Lower leg skin (tissue), 4 donors: ENCODE data around the gene S100A1. TPM values are rescaled to one million over a fixed set of nuclear protein-coding genes. Genes with fewer than 3 reads are reported as not detected.

ENCODE experiments used
- DNase-seq, 2 donors: peaks; one replicate each; pipeline ENCODE4 v3.0.0-alpha.2; 2019; ENCODE audit warnings: low spot score in 2 of 2
- H3K4me3 ChIP-seq: fragments of 200-600 bp; sonication (generic); 2 replicates; pipeline ENCODE4 v1.5.1; 2017; ENCODE audit warnings: mild to moderate bottlenecking, low read depth; ENCODE audit not compliant: poor library complexity, severe bottlenecking
- POLR2A ChIP-seq, 2 donors: fragments of 450-650 bp; IDR thresholded peaks; one replicate each; pipeline ENCODE4 v1.6.1; 2016 to 2017; ENCODE audit warnings: antibody characterized with exemption in 2 of 2, mild to moderate bottlenecking in 1 of 2, moderate library complexity in 1 of 2
- WGBS, 2 donors: methylation state at CpG; one replicate each; pipeline ENCODE4 v1.1.5; 2018; 5-methylcytosine and 5-hydroxymethylcytosine counted together
- intact Hi-C: fragments of 100-400 bp; cut with DNase I; formaldehyde crosslinking; loops from one replicate; pipeline ENCODE4 v1.15.0; 2023; ENCODE audit warnings: low total_unique reads
- total RNA-seq, 4 donors: library from RNA; depleted of rRNA; stranded (reverse); fragments of >200 nt; gene quantifications; one replicate each; pipeline ENCODE4 v1.1.0, GENCODE V29; 2016
- TF ChIP-seq, protein P1 (sequence below), 3 donors: fragments of 450-650 bp; IDR thresholded peaks; one replicate each; pipeline ENCODE4 v1.5.1; 2016; ENCODE audit warnings: antibody characterized with exemption in 3 of 3, mild to moderate bottlenecking in 3 of 3, moderate library complexity in 2 of 3

Gene S100A1
- total RNA-seq, 4 donors from 2014 or later = 8.7 to 33.5 (median 23.8) TPM

DNA sequence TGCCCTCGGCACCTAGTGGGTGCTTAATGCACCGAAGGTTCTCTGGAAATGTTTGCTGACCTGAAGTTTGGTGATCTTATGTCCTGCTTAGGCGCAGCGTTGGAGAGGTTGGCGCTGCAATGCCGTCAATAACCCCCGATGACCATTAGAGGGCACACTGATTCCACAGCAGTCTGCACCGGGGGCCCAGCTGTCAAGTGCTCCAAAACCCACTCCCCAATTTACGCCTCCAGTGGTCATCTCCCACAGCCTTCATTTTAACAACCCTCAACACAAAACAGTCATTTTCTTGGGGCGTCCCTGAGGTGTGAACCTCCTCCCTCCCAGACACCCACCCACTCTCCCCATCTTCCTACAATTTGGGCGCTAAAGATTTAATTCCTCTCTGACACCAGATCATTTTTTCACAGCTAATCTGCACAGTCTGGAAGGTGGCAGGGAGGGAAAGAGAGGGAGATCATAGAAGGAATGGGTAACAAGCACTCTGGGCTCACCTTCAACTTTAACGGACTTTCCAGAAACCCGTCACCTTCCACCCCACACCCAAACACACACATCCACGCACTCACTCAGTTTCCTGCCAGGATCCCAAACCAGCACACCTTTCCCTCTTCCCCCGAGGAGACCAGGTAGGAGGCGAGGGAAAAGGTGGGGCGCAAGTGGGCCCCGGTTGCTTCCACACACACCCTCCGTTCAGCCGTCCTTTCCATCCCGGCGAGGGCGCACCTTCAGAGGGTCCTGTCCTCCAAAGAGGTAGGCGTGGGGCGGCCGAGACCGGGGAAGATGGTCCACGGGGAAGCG, 49.7 kb downstream of the S100A1 start:
- peak in 1 of 2 donors; percentile 90 for DNase-seq
- WGBS, 2 donors = 1 to 2% methylated on average over 29 of the region's 29 CpGs
- intact Hi-C loops = no loop called here
- TF ChIP-seq, protein P1, sequence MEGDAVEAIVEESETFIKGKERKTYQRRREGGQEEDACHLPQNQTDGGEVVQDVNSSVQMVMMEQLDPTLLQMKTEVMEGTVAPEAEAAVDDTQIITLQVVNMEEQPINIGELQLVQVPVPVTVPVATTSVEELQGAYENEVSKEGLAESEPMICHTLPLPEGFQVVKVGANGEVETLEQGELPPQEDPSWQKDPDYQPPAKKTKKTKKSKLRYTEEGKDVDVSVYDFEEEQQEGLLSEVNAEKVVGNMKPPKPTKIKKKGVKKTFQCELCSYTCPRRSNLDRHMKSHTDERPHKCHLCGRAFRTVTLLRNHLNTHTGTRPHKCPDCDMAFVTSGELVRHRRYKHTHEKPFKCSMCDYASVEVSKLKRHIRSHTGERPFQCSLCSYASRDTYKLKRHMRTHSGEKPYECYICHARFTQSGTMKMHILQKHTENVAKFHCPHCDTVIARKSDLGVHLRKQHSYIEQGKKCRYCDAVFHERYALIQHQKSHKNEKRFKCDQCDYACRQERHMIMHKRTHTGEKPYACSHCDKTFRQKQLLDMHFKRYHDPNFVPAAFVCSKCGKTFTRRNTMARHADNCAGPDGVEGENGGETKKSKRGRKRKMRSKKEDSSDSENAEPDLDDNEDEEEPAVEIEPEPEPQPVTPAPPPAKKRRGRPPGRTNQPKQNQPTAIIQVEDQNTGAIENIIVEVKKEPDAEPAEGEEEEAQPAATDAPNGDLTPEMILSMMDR (IDR thresholded peaks at IDR 0.05) = peak in 1 of 3 donors; percentile 57
- TF ChIP-seq POLR2A (IDR thresholded peaks at IDR 0.05) = no peak
- H3K4me3 ChIP-seq = peak overlapping the region; percentile 6

DNA sequence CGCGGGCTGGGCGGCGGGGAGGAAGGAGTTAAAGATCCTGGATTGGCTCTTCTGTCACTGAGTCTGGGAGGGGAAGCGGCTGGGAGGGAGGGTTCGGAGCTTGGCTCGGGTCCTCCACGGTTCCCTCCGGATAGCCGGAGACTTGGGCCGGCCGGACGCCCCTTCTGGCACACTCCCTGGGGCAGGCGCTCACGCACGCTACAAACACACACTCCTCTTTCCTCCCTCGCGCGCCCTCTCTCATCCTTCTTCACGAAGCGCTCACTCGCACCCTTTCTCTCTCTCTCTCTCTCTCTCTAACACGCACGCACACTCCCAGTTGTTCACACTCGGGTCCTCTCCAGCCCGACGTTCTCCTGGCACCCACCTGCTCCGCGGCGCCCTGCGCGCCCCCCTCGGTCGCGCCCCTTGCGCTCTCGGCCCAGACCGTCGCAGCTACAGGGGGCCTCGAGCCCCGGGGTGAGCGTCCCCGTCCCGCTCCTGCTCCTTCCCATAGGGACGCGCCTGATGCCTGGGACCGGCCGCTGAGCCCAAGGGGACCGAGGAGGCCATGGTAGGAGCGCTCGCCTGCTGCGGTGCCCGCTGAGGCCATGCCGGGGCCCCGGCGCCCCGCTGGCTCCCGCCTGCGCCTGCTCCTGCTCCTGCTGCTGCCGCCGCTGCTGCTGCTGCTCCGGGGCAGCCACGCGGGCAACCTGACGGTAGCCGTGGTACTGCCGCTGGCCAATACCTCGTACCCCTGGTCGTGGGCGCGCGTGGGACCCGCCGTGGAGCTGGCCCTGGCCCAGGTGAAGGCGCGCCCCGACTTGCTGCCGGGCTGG, 50.5 kb downstream of the S100A1 start, which contains the start of gene NPR1:
TSS of gene NPR1 (plus strand) at position 170 of the 818 bp plus-strand sequence. CDS start at position 591, 421 bp downstream.
- intact Hi-C loops = no loop called here
- TF ChIP-seq, protein P1 (IDR thresholded peaks at IDR 0.05) = no peak
- TF ChIP-seq POLR2A (IDR thresholded peaks at IDR 0.05) = no peak
- H3K4me3 ChIP-seq = peak within 1 kb of the TSS; percentile 41
- 0 to 1% methylated on average over 43 to 45 of the region's 78 CpGs for WGBS, 2 donors
- peak in 1 of 2 donors; percentile 89 for DNase-seq

DNA sequence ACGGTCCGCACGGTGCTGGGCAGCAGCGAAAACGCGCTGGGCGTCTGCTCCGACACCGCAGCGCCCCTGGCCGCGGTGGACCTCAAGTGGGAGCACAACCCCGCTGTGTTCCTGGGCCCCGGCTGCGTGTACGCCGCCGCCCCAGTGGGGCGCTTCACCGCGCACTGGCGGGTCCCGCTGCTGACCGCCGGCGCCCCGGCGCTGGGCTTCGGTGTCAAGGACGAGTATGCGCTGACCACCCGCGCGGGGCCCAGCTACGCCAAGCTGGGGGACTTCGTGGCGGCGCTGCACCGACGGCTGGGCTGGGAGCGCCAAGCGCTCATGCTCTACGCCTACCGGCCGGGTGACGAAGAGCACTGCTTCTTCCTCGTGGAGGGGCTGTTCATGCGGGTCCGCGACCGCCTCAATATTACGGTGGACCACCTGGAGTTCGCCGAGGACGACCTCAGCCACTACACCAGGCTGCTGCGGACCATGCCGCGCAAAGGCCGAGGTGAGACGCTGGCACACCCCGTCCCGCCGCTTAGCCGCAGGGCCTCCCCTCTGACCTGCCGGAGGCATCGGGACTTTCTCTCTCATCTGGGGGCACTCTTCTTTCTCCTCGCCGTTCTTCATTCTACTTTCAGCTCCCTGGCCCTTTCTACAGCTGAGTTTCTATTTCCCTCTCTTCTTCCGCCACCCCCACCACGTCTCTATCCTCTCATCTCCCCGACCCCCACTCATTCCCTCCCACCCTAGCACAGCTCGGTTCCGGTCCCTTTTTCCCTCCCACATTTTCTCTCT, 51.3 kb downstream of the S100A1 start:
- TF ChIP-seq POLR2A (IDR thresholded peaks at IDR 0.05) = no peak
- TF ChIP-seq, protein P1 (IDR thresholded peaks at IDR 0.05) = no peak
- intact Hi-C loops = loop anchor here (10.0 kb wide), 1 partner anchor 65 kb away; no protein-coding TSS in a partner anchor
- 8 to 9% methylated on average over 47 to 63 of the region's 73 CpGs for WGBS, 2 donors

DNA sequence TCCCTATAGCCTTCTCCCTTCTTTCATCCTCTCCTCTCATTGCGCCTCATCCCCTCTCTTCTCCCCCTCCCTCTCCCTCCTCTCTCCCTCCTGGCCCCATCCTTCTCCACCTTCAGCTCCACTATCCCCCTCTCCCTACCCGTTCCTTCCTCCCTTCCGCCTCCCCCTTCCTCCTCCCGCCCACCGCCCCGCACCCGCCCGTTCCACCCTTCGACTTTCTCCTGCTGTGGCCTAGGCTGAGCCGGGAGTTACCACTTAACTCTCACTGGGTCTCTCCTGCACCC, 51.8 kb downstream of the S100A1 start:
- intact Hi-C loops = loop anchor here (10.0 kb wide), 1 partner anchor 65 kb away; no protein-coding TSS in a partner anchor
- DNase-seq = no peak
- H3K4me3 ChIP-seq = no peak overlapping the region
- WGBS, 2 donors = 43 to 46% methylated on average over 10 of the region's 10 CpGs
- TF ChIP-seq, protein P1 (IDR thresholded peaks at IDR 0.05) = no peak
- TF ChIP-seq POLR2A (IDR thresholded peaks at IDR 0.05) = no peak

More for the DNA sequence above, 51.3 kb downstream of the S100A1 start:
- peak overlapping the region; percentile 41 for H3K4me3 ChIP-seq
- no peak for DNase-seq

Other genes with a start within 250 kb of the S100A1 start
- 10 to 100 TPM in 1 of 4 donors, 1 to 10 TPM in 3; 1.3 to 14.3 (median 6.0) TPM for gene S100A8, start 237.4 kb upstream of the S100A1 start, total RNA-seq
- not detected for gene S100A7A, start 211.9 kb upstream of the S100A1 start, total RNA-seq
- 10 to 100 TPM; 12.2 to 46.8 (median 31.3) TPM for gene S100A7, start 167.8 kb upstream of the S100A1 start, total RNA-seq
- 100 to 1,000 TPM; 147 to 251 (median 192) TPM for gene S100A6, start 92.4 kb upstream of the S100A1 start, total RNA-seq
- gene S100A5, start 87.5 kb upstream of the S100A1 start, total RNA-seq = not detected
- gene S100A4, start 82.6 kb upstream of the S100A1 start, total RNA-seq = 100 to 1,000 TPM in 3 of 4 donors, 10 to 100 TPM in 1; 94.4 to 215 (median 146) TPM
- 10 to 100 TPM in 1 of 4 donors, 1 to 10 TPM in 2, not detected in 1; 1.2 to 78.2 (median 2.2) TPM for gene S100A3, start 79.2 kb upstream of the S100A1 start, total RNA-seq
- 100 to 1,000 TPM in 1 of 4 donors, 10 to 100 TPM in 3; 71.5 to 143 (median 96.4) TPM for gene S100A2, start 62.6 kb upstream of the S100A1 start, total RNA-seq
- 100 to 1,000 TPM; 289 to 390 (median 329) TPM for gene S100A16, start 15.3 kb upstream of the S100A1 start, total RNA-seq
- gene S100A14, start 12.1 kb upstream of the S100A1 start, total RNA-seq = 100 to 1,000 TPM; 416 to 668 (median 495) TPM
- 10 to 100 TPM; 44.1 to 72.8 (median 47.2) TPM for gene S100A13, start 929 bp upstream of the S100A1 start, total RNA-seq
- gene CHTOP, start 5.6 kb downstream of the S100A1 start, total RNA-seq = 10 to 100 TPM; 56.1 to 86.9 (median 65.5) TPM
- gene SNAPIN, start 30.3 kb downstream of the S100A1 start, total RNA-seq = 10 to 100 TPM; 34.8 to 60.4 (median 46.9) TPM
- 100 to 1,000 TPM in 2 of 4 donors, 10 to 100 TPM in 2; 80.4 to 118 (median 105) TPM for gene ILF2, start 42.6 kb downstream of the S100A1 start, total RNA-seq
- 10 to 100 TPM in 2 of 4 donors, 1 to 10 TPM in 2; 4.3 to 16.5 (median 7.7) TPM for gene NPR1, start 50.3 kb downstream of the S100A1 start, total RNA-seq
- gene INTS3, start 99.6 kb downstream of the S100A1 start, total RNA-seq = 10 to 100 TPM; 28.0 to 31.5 (median 29.6) TPM
- 10 to 100 TPM; 21.6 to 70.3 (median 45.3) TPM for gene SLC27A3, start 147.0 kb downstream of the S100A1 start, total RNA-seq